NT2/D1 (cell line): ENCODE data around the gene POLD4.

ENCODE experiments used
- SUZ12 ChIP-seq: IDR thresholded peaks from 2 replicates; pipeline ENCODE4 v1.6.1; 2011; ENCODE audit not compliant: insufficient read length, insufficient read depth; ENCODE audit errors: extremely low read depth
- YY1 ChIP-seq: IDR thresholded peaks from 2 replicates; pipeline ENCODE4 v1.6.1; 2011; ENCODE audit not compliant: insufficient read length, insufficient read depth
- ZNF274 ChIP-seq: IDR thresholded peaks from 2 replicates; pipeline ENCODE4 v1.6.1; 2011; ENCODE audit warnings: mild to moderate bottlenecking, low read depth, low read length

DNA sequence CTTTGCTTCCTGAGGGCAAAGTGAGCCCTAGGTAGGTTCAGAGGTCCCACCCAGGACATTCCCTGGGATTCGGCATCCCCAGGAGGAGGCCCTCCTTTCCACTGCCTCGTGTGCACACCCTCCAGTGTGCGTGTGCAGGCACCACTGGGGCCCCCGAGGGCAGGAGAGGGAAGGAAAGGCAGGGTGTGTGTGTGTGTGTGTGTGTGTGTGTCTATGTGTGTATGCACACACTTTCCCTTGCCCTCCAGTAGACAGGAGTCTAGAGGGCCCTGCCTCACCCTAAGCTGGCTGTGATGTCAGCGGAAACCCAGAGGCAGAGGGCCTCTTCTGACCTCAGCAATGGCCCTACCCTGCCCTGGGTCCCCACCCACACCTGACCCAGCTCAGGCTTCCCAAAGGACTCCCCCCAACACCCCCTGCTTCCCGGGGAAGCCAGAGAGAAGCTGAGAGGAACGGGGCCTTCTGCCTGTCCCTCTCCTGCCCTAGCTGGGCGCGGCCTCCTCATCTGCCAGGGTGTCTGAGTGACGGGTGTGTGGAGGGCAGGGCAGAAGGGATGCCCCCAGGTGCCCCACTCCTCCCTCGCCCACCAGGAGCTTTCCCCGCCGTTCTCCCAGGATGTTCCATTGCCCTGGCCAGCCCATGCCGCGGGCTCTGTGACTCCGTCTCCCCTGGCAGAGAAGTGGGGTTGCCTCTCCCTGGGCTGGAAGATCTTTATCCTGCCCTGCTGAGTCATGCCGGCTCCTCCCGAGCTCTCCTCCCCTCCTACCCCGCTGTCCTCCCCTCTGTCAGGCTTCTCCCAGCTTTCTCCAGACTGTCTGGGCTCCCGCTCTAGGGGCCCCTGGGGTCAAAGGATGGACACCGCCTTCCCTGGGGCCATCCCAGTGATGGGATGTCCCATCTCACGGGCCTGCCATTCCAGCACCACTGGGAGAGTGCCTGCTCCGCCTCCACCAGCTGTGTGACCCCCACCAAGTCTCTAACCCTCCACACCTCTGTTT, 26.0 kb upstream of the POLD4 start:
- TF ChIP-seq YY1: no peak
- no peak for TF ChIP-seq ZNF274
- TF ChIP-seq SUZ12: no peak
